GM12878 (cell line): ENCODE data around the gene CLASP1.

Source experiments
- CEBPB ChIP-seq, 2 experiments: fragments of 150-350 bp in 1 of 2; IDR thresholded peaks; 2 replicates each; pipeline ENCODE4 v1.6.1; 2012 to 2014; ENCODE audit warnings: low read depth in 2 of 2, low read length in 2 of 2, borderline replicate concordance in 1 of 2, inconsistent platforms in 1 of 2
- GATAD2B ChIP-seq: fragments of 450-650 bp; conservative IDR thresholded peaks from 2 replicates; pipeline ENCODE4 v1.6.1; 2017; ENCODE audit warnings: low read depth, mild to moderate bottlenecking, moderate library complexity
- NKRF ChIP-seq: fragments of 450-650 bp; conservative IDR thresholded peaks from 2 replicates; pipeline ENCODE4 v1.6.1; 2017; ENCODE audit warnings: mild to moderate bottlenecking, moderate library complexity
- RAD21 ChIP-seq: IDR thresholded peaks from 2 replicates; pipeline ENCODE4 v1.6.1; 2011; ENCODE audit warnings: mild to moderate bottlenecking, low read depth, low read length, moderate library complexity; ENCODE audit not compliant: insufficient read depth
- TF ChIP-seq, protein P1 (sequence below): IDR thresholded peaks from 2 replicates; pipeline ENCODE4 v1.6.1; 2012; ENCODE audit warnings: mild to moderate bottlenecking, low read depth, low read length
- TF ChIP-seq, protein P2 (sequence below), 3 experiments: IDR thresholded peaks in 2 of 3; conservative IDR thresholded peaks in 1 of 3; 2 replicates each; pipeline ENCODE4 v1.5.1; 2011; ENCODE audit warnings: low read depth in 3 of 3, low read length in 3 of 3, mild to moderate bottlenecking in 3 of 3, control low read depth in 2 of 3, moderate library complexity in 2 of 3, inconsistent platforms in 1 of 3, mixed read lengths in 1 of 3; ENCODE audit not compliant: control insufficient read depth in 2 of 3, insufficient read depth in 1 of 3; ENCODE audit errors: extremely low read depth in 1 of 3

DNA sequence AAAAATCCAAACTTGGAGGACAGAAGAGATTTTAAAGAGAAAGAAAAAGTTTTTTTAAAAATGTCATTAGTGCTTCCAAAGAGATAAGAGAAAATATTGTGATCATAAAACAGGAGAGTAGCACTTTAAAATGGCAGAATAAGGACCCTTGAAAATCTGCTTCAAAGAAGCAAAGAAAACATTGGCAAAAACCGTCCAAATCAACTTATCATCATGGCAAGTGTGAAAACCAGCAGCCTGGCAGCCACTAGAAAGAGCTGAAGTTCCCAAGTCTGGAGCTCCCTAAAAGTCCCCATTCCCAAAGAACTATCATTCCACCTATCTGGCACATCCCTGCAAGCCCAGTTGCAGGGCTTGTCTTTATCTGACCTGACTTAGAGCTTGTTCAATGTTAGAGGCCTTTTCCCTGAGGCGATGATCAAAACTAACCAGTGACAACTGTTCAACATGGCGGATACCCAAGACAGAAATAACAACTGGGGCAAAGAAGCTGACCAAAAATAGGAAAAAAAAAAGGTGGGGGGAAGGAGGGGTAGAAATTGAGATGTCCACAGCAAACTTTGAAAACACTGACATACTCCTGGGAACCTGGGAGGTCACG lies 143.2 kb downstream of the CLASP1 start:
- TF ChIP-seq NKRF, result no peak
- TF ChIP-seq CEBPB (IDR thresholded peaks at IDR 0.05; ENCODE audit: borderline replicate concordance in 1 of 2, low read depth in 2 of 2, low read length in 2 of 2), result no peak
- TF ChIP-seq, protein P1, sequence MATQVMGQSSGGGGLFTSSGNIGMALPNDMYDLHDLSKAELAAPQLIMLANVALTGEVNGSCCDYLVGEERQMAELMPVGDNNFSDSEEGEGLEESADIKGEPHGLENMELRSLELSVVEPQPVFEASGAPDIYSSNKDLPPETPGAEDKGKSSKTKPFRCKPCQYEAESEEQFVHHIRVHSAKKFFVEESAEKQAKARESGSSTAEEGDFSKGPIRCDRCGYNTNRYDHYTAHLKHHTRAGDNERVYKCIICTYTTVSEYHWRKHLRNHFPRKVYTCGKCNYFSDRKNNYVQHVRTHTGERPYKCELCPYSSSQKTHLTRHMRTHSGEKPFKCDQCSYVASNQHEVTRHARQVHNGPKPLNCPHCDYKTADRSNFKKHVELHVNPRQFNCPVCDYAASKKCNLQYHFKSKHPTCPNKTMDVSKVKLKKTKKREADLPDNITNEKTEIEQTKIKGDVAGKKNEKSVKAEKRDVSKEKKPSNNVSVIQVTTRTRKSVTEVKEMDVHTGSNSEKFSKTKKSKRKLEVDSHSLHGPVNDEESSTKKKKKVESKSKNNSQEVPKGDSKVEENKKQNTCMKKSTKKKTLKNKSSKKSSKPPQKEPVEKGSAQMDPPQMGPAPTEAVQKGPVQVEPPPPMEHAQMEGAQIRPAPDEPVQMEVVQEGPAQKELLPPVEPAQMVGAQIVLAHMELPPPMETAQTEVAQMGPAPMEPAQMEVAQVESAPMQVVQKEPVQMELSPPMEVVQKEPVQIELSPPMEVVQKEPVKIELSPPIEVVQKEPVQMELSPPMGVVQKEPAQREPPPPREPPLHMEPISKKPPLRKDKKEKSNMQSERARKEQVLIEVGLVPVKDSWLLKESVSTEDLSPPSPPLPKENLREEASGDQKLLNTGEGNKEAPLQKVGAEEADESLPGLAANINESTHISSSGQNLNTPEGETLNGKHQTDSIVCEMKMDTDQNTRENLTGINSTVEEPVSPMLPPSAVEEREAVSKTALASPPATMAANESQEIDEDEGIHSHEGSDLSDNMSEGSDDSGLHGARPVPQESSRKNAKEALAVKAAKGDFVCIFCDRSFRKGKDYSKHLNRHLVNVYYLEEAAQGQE, result no peak
- TF ChIP-seq, protein P2, sequence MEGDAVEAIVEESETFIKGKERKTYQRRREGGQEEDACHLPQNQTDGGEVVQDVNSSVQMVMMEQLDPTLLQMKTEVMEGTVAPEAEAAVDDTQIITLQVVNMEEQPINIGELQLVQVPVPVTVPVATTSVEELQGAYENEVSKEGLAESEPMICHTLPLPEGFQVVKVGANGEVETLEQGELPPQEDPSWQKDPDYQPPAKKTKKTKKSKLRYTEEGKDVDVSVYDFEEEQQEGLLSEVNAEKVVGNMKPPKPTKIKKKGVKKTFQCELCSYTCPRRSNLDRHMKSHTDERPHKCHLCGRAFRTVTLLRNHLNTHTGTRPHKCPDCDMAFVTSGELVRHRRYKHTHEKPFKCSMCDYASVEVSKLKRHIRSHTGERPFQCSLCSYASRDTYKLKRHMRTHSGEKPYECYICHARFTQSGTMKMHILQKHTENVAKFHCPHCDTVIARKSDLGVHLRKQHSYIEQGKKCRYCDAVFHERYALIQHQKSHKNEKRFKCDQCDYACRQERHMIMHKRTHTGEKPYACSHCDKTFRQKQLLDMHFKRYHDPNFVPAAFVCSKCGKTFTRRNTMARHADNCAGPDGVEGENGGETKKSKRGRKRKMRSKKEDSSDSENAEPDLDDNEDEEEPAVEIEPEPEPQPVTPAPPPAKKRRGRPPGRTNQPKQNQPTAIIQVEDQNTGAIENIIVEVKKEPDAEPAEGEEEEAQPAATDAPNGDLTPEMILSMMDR (IDR thresholded peaks at IDR 0.05 in 2 of 3, conservative IDR thresholded peaks at IDR 0.05 in 1 of 3; ENCODE audit: control insufficient read depth in 2 of 3, extremely low read depth in 1 of 3, insufficient read depth in 1 of 3, low read depth in 3 of 3, low read length in 3 of 3), result no peak
- no peak for TF ChIP-seq GATAD2B
- no peak for TF ChIP-seq RAD21
